HepG2 (cell line): ENCODE measurements around the gene FAM156B. TPM values are rescaled to one million over a fixed set of nuclear protein-coding genes. Genes with fewer than 3 reads are reported as not detected.
A peak's percentile ranks its signal among the peaks of the same experiment; 100 is the strongest.

ENCODE experiments used
- FOXO1 ChIP-seq: sonication (generic); formaldehyde crosslinking; IDR thresholded peaks from 2 replicates; pipeline ENCODE4 v1.4.0; 2020; ENCODE audit warnings: missing genetic modification reagents
- SNAI1 ChIP-seq: sonication (generic); formaldehyde crosslinking; IDR thresholded peaks from 2 replicates; pipeline ENCODE4 v1.5.0; 2020; ENCODE audit warnings: mild to moderate bottlenecking, missing genetic modification reagents, borderline replicate concordance
- TGIF2 ChIP-seq: IDR thresholded peaks from 2 replicates; pipeline ENCODE4 v1.6.1; 2016; ENCODE audit warnings: control low read depth, missing compliant biosample characterization
- ZNF354B ChIP-seq: sonication (generic); formaldehyde crosslinking; IDR thresholded peaks from 2 replicates; pipeline ENCODE4 v1.8.0; 2022; ENCODE audit warnings: mild to moderate bottlenecking, missing genetic modification reagents
- polyA plus RNA-seq, 8 experiments: library from polyadenylated mRNA; depleted of rRNA in 3 of 8; stranded (reverse) in 7 of 8; unstranded in 1 of 8; fragments of >200 nt; fragmentation: Illumina TruSeq in 4 of 8; extraction: Trizol in 4 of 8; gene quantifications; 2 replicates each; pipeline versions ENCODE4 v1.2.1 to v1.2.3, GENCODE V29; 2011 to 2016; ENCODE audit warnings: low read depth in 4 of 8, missing spikeins in 1 of 8, mixed read lengths in 1 of 8; ENCODE audit not compliant: insufficient read depth in 1 of 8
- total RNA-seq, 5 experiments: library from RNA; depleted of rRNA; stranded (reverse); fragments of >200 nt; fragmentation: Illumina TruSeq; extraction: Trizol; gene quantifications; 2 replicates each; pipeline ENCODE4 v1.2.3, GENCODE V29; 2016; ENCODE audit warnings: low read depth in 1 of 5
- TF ChIP-seq, protein P1 (sequence below): sonication (generic); formaldehyde crosslinking; conservative IDR thresholded peaks from 2 replicates; pipeline ENCODE4 v1.4.0; 2020; ENCODE audit warnings: mild to moderate bottlenecking, missing genetic modification reagents, moderate library complexity
- TF ChIP-seq, protein P2 (sequence below): IDR thresholded peaks from 2 replicates; pipeline ENCODE4 v1.6.1; 2016; ENCODE audit warnings: low read depth
- TF ChIP-seq, protein P3 (sequence below): sonication (generic); formaldehyde crosslinking; IDR thresholded peaks from 2 replicates; pipeline ENCODE4 v1.4.0; 2020; ENCODE audit warnings: missing genetic modification reagents
- TF ChIP-seq, protein P4 (sequence below): IDR thresholded peaks from 2 replicates; pipeline ENCODE4 v1.6.1; 2016; ENCODE audit warnings: missing compliant biosample characterization, missing genetic modification reagents, borderline replicate concordance
- TF ChIP-seq, protein P5 (sequence below): sonication (generic); formaldehyde crosslinking; IDR thresholded peaks from 2 replicates; pipeline ENCODE4 v1.4.0; 2020; ENCODE audit warnings: missing genetic modification reagents
- TF ChIP-seq, protein P6 (sequence below): sonication (generic); formaldehyde crosslinking; IDR thresholded peaks from 2 replicates; pipeline ENCODE4 v1.5.0; 2020; ENCODE audit warnings: missing genetic modification reagents

The FAM156B gene
- total and polyA plus RNA-seq, 2 of the 13 experiments (the other 11 are each of a cell fraction or from before 2014, with no cell fraction given), result 7.8 to 82.1 TPM

DNA sequence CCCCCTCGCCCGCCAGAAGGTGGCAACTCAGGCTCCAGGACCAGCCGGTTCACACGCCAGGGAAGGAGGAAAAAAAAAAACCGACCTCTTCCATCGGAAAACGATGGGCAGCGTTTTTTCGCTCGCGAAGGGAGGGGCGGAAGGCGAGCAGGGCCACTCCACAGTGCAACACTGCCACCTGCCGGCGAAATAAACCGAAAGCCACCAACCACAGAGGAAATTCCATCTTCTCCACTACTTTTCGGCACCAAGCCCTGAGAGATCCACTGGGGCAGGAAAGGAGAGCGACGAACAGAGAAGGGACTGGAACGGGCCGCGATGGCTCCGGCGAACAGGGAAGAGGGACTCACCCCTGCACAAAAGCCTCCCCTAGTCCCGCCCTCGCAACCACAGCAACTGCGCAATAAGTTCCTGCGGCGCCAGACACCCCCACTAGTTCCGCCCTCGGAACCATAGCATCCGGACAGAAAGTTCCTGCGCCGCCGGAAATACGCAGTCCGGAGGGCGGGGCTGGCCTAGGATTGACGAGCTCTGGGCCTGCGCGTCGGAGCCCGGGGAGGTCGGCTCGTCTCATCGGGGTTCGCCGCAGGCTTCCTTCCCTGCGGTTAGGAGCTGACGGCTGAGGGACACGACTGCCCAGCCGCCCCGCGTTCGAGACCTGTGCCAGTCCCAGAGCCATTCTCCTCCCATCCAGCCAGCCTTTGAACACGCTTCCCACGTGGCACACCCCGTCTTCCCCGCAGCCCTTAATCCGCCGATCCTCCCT, 37.8 kb downstream of the FAM156B start (continued):
- TF ChIP-seq, protein P1, sequence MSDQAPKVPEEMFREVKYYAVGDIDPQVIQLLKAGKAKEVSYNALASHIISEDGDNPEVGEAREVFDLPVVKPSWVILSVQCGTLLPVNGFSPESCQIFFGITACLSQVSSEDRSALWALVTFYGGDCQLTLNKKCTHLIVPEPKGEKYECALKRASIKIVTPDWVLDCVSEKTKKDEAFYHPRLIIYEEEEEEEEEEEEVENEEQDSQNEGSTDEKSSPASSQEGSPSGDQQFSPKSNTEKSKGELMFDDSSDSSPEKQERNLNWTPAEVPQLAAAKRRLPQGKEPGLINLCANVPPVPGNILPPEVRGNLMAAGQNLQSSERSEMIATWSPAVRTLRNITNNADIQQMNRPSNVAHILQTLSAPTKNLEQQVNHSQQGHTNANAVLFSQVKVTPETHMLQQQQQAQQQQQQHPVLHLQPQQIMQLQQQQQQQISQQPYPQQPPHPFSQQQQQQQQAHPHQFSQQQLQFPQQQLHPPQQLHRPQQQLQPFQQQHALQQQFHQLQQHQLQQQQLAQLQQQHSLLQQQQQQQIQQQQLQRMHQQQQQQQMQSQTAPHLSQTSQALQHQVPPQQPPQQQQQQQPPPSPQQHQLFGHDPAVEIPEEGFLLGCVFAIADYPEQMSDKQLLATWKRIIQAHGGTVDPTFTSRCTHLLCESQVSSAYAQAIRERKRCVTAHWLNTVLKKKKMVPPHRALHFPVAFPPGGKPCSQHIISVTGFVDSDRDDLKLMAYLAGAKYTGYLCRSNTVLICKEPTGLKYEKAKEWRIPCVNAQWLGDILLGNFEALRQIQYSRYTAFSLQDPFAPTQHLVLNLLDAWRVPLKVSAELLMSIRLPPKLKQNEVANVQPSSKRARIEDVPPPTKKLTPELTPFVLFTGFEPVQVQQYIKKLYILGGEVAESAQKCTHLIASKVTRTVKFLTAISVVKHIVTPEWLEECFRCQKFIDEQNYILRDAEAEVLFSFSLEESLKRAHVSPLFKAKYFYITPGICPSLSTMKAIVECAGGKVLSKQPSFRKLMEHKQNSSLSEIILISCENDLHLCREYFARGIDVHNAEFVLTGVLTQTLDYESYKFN (CRISPR knock-in tag), result peak; percentile 43
- TF ChIP-seq TGIF2 (CRISPR knock-in tag) (0 out of 2 replicates have a peak, but pooled peaks have one; percentile 31), FOXO1 (no peak), SNAI1 (CRISPR knock-in tag) (no peak), ZNF354B (CRISPR knock-in tag) (no peak)
- TF ChIP-seq, protein P2, sequence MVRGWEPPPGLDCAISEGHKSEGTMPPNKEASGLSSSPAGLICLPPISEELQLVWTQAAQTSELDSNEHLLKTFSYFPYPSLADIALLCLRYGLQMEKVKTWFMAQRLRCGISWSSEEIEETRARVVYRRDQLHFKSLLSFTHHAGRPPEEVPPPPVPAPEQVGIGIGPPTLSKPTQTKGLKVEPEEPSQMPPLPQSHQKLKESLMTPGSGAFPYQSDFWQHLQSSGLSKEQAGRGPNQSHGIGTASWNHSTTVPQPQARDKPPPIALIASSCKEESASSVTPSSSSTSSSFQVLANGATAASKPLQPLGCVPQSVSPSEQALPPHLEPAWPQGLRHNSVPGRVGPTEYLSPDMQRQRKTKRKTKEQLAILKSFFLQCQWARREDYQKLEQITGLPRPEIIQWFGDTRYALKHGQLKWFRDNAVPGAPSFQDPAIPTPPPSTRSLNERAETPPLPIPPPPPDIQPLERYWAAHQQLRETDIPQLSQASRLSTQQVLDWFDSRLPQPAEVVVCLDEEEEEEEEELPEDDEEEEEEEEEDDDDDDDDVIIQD (CRISPR knock-in tag), result peak; percentile 59; the same call in 1 of the 2 replicates
- TF ChIP-seq, protein P3, sequence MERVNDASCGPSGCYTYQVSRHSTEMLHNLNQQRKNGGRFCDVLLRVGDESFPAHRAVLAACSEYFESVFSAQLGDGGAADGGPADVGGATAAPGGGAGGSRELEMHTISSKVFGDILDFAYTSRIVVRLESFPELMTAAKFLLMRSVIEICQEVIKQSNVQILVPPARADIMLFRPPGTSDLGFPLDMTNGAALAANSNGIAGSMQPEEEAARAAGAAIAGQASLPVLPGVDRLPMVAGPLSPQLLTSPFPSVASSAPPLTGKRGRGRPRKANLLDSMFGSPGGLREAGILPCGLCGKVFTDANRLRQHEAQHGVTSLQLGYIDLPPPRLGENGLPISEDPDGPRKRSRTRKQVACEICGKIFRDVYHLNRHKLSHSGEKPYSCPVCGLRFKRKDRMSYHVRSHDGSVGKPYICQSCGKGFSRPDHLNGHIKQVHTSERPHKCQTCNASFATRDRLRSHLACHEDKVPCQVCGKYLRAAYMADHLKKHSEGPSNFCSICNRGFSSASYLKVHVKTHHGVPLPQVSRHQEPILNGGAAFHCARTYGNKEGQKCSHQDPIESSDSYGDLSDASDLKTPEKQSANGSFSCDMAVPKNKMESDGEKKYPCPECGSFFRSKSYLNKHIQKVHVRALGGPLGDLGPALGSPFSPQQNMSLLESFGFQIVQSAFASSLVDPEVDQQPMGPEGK (CRISPR knock-in tag), result peak; percentile 63
- TF ChIP-seq, protein P4, sequence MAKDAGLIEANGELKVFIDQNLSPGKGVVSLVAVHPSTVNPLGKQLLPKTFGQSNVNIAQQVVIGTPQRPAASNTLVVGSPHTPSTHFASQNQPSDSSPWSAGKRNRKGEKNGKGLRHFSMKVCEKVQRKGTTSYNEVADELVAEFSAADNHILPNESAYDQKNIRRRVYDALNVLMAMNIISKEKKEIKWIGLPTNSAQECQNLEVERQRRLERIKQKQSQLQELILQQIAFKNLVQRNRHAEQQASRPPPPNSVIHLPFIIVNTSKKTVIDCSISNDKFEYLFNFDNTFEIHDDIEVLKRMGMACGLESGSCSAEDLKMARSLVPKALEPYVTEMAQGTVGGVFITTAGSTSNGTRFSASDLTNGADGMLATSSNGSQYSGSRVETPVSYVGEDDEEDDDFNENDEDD (CRISPR knock-in tag), result no peak; the same call in 1 of the 2 replicates
- TF ChIP-seq, protein P5, sequence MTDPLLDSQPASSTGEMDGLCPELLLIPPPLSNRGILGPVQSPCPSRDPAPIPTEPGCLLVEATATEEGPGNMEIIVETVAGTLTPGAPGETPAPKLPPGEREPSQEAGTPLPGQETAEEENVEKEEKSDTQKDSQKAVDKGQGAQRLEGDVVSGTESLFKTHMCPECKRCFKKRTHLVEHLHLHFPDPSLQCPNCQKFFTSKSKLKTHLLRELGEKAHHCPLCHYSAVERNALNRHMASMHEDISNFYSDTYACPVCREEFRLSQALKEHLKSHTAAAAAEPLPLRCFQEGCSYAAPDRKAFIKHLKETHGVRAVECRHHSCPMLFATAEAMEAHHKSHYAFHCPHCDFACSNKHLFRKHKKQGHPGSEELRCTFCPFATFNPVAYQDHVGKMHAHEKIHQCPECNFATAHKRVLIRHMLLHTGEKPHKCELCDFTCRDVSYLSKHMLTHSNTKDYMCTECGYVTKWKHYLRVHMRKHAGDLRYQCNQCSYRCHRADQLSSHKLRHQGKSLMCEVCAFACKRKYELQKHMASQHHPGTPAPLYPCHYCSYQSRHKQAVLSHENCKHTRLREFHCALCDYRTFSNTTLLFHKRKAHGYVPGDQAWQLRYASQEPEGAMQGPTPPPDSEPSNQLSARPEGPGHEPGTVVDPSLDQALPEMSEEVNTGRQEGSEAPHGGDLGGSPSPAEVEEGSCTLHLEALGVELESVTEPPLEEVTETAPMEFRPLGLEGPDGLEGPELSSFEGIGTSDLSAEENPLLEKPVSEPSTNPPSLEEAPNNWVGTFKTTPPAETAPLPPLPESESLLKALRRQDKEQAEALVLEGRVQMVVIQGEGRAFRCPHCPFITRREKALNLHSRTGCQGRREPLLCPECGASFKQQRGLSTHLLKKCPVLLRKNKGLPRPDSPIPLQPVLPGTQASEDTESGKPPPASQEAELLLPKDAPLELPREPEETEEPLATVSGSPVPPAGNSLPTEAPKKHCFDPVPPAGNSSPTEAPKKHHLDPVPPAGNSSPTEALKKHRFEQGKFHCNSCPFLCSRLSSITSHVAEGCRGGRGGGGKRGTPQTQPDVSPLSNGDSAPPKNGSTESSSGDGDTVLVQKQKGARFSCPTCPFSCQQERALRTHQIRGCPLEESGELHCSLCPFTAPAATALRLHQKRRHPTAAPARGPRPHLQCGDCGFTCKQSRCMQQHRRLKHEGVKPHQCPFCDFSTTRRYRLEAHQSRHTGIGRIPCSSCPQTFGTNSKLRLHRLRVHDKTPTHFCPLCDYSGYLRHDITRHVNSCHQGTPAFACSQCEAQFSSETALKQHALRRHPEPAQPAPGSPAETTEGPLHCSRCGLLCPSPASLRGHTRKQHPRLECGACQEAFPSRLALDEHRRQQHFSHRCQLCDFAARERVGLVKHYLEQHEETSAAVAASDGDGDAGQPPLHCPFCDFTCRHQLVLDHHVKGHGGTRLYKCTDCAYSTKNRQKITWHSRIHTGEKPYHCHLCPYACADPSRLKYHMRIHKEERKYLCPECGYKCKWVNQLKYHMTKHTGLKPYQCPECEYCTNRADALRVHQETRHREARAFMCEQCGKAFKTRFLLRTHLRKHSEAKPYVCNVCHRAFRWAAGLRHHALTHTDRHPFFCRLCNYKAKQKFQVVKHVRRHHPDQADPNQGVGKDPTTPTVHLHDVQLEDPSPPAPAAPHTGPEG (CRISPR knock-in tag), result no peak
- TF ChIP-seq, protein P6, sequence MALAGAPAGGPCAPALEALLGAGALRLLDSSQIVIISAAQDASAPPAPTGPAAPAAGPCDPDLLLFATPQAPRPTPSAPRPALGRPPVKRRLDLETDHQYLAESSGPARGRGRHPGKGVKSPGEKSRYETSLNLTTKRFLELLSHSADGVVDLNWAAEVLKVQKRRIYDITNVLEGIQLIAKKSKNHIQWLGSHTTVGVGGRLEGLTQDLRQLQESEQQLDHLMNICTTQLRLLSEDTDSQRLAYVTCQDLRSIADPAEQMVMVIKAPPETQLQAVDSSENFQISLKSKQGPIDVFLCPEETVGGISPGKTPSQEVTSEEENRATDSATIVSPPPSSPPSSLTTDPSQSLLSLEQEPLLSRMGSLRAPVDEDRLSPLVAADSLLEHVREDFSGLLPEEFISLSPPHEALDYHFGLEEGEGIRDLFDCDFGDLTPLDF (CRISPR knock-in tag), result peak; percentile 36; the same call in 1 of the 2 replicates
